Measurements from ENCODE around the gene RPP14. TPM values are rescaled to one million over a fixed set of nuclear protein-coding genes. Genes with fewer than 3 reads are reported as not detected.

Gene RPP14
- total and polyA plus RNA-seq, 2 experiments from 2014 or later: 11.7 to 18.6 TPM

GRCh38 chr3:58361866-58362265 lies 55.8 kb downstream of the RPP14 start:
- no peaks in the 10 kb centered on the region for H3K27me3 ChIP-seq (ENCODE audit: insufficient read depth)
- no peaks in the 10 kb centered on the region for H3K79me2 ChIP-seq (replicated peaks; ENCODE audit: insufficient read depth)
- no peaks in the 10 kb centered on the region for H3F3A ChIP-seq (replicated peaks; ENCODE audit: low read depth)
- peaks cover 7% of the 10 kb centered on the region; the same call in 1 of the 2 replicates for H3K4me1 ChIP-seq (ENCODE audit: insufficient read depth)
- Mint-ChIP-seq H3K27ac (no peak overlapping the region), H3K36me3 (ENCODE audit: low read depth) (no peaks in the 10 kb centered on the region), H3K27me3 (ENCODE audit: insufficient read depth, low read depth, poor library complexity) (no peaks in the 10 kb centered on the region), H3K4me3 (no peak overlapping the region), H3K9me3 (no peaks in the 10 kb centered on the region), H3K4me1 (peaks cover 17% of the 10 kb centered on the region)
- TF ChIP-seq STAT1 (IDR thresholded peaks at IDR 0.05; ENCODE audit: unreplicated experiment) (no peak), EZH2 (IDR thresholded peaks at IDR 0.05; ENCODE audit: low read depth, unreplicated experiment) (no peak), ZNF331 (CRISPR knock-in tag; IDR thresholded peaks at IDR 0.05; ENCODE audit: low read depth) (no peak), NANOG (IDR thresholded peaks at IDR 0.05; ENCODE audit: borderline replicate concordance) (no peak), ETS1 (IDR thresholded peaks at IDR 0.05) (no peak), EZH2phosphoT487 (IDR thresholded peaks at IDR 0.05; ENCODE audit: unreplicated experiment) (no peak), REST (IDR thresholded peaks at IDR 0.05; ENCODE audit: unreplicated experiment) (no peak), CREB1 (CRISPR knock-in tag; IDR thresholded peaks at IDR 0.05; ENCODE audit: low read depth) (no peak), ZNF114 (CRISPR knock-in tag; IDR thresholded peaks at IDR 0.05) (no peak), POLR2AphosphoS5 (IDR thresholded peaks at IDR 0.05; ENCODE audit: low read depth) (no peak)
- H3K27ac ChIP-seq (ENCODE audit: low read depth): no peak overlapping the region
- no peak overlapping the region for H3K4me3 ChIP-seq
- no peak for DNase-seq (ENCODE audit: low spot score)
- H4K20me1 ChIP-seq (replicated peaks; ENCODE audit: insufficient read depth): no peaks in the 10 kb centered on the region
- H3K4me2 ChIP-seq: no peak overlapping the region
- no peaks in the 10 kb centered on the region for H3K36me3 ChIP-seq (ENCODE audit: insufficient read depth)
- ATAC-seq: no peak
- no peak overlapping the region for H2AFZ ChIP-seq
- H3K9me2 ChIP-seq (ENCODE audit: insufficient read depth): no peaks in the 10 kb centered on the region

GRCh38 chr3:58366699-58367098 lies 60.7 kb downstream of the RPP14 start:
- H3K4me1 Mint-ChIP-seq: peaks cover 20% of the 10 kb centered on the region
- no peak for TF ChIP-seq NANOG (IDR thresholded peaks at IDR 0.05; ENCODE audit: borderline replicate concordance)
- TF ChIP-seq, protein P1, sequence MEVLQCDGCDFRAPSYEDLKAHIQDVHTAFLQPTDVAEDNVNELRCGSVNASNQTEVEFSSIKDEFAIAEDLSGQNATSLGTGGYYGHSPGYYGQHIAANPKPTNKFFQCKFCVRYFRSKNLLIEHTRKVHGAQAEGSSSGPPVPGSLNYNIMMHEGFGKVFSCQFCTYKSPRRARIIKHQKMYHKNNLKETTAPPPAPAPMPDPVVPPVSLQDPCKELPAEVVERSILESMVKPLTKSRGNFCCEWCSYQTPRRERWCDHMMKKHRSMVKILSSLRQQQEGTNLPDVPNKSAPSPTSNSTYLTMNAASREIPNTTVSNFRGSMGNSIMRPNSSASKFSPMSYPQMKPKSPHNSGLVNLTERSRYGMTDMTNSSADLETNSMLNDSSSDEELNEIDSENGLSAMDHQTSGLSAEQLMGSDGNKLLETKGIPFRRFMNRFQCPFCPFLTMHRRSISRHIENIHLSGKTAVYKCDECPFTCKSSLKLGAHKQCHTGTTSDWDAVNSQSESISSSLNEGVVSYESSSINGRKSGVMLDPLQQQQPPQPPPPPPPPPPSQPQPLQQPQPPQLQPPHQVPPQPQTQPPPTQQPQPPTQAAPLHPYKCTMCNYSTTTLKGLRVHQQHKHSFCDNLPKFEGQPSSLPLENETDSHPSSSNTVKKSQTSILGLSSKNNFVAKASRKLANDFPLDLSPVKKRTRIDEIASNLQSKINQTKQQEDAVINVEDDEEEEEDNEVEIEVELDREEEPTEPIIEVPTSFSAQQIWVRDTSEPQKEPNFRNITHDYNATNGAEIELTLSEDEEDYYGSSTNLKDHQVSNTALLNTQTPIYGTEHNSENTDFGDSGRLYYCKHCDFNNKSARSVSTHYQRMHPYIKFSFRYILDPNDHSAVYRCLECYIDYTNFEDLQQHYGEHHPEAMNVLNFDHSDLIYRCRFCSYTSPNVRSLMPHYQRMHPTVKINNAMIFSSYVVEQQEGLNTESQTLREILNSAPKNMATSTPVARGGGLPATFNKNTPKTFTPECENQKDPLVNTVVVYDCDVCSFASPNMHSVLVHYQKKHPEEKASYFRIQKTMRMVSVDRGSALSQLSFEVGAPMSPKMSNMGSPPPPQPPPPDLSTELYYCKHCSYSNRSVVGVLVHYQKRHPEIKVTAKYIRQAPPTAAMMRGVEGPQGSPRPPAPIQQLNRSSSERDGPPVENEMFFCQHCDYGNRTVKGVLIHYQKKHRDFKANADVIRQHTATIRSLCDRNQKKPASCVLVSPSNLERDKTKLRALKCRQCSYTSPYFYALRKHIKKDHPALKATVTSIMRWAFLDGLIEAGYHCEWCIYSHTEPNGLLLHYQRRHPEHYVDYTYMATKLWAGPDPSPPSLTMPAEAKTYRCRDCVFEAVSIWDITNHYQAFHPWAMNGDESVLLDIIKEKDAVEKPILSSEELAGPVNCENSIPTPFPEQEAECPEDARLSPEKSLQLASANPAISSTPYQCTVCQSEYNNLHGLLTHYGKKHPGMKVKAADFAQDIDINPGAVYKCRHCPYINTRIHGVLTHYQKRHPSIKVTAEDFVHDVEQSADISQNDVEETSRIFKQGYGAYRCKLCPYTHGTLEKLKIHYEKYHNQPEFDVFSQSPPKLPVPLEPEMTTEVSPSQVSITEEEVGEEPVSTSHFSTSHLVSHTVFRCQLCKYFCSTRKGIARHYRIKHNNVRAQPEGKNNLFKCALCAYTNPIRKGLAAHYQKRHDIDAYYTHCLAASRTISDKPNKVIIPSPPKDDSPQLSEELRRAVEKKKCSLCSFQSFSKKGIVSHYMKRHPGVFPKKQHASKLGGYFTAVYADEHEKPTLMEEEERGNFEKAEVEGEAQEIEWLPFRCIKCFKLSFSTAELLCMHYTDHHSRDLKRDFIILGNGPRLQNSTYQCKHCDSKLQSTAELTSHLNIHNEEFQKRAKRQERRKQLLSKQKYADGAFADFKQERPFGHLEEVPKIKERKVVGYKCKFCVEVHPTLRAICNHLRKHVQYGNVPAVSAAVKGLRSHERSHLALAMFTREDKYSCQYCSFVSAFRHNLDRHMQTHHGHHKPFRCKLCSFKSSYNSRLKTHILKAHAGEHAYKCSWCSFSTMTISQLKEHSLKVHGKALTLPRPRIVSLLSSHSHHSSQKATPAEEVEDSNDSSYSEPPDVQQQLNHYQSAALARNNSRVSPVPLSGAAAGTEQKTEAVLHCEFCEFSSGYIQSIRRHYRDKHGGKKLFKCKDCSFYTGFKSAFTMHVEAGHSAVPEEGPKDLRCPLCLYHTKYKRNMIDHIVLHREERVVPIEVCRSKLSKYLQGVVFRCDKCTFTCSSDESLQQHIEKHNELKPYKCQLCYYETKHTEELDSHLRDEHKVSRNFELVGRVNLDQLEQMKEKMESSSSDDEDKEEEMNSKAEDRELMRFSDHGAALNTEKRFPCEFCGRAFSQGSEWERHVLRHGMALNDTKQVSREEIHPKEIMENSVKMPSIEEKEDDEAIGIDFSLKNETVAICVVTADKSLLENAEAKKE (CRISPR knock-in tag; IDR thresholded peaks at IDR 0.05): no peak
- no peak for TF ChIP-seq EZH2 (IDR thresholded peaks at IDR 0.05; ENCODE audit: low read depth, unreplicated experiment)
- no peak for TF ChIP-seq CREB1 (CRISPR knock-in tag; IDR thresholded peaks at IDR 0.05; ENCODE audit: low read depth)

More at GRCh38 chr3:58366699-58367098, 60.7 kb downstream of the RPP14 start:
- no peak overlapping the region for H3K27ac Mint-ChIP-seq
- Histone ChIP-seq H3F3A (replicated peaks; ENCODE audit: low read depth) (no peaks in the 10 kb centered on the region), H3K27ac (ENCODE audit: low read depth) (no peak overlapping the region), H4K20me1 (replicated peaks; ENCODE audit: insufficient read depth) (no peaks in the 10 kb centered on the region), H2AFZ (no peak overlapping the region), H3K36me3 (ENCODE audit: insufficient read depth) (no peaks in the 10 kb centered on the region), H3K27me3 (ENCODE audit: insufficient read depth) (no peaks in the 10 kb centered on the region), H3K4me1 (ENCODE audit: insufficient read depth) (peaks cover 7% of the 10 kb centered on the region; the same call in 1 of the 2 replicates), H3K9me2 (ENCODE audit: insufficient read depth) (no peaks in the 10 kb centered on the region), H3K4me2 (no peak overlapping the region), H3K79me2 (replicated peaks; ENCODE audit: insufficient read depth) (no peaks in the 10 kb centered on the region), H3K4me3 (no peak overlapping the region)
- no peaks in the 10 kb centered on the region for H3K36me3 Mint-ChIP-seq (ENCODE audit: low read depth)
- no peak for DNase-seq (ENCODE audit: low spot score)
- H3K4me3 Mint-ChIP-seq: no peak overlapping the region
- no peak for ATAC-seq
- no peaks in the 10 kb centered on the region; the same call in 2 of the 3 replicates for H3K9me3 Mint-ChIP-seq
- peaks cover 2% of the 10 kb centered on the region for H3K27me3 Mint-ChIP-seq (ENCODE audit: insufficient read depth, low read depth, poor library complexity)

All from GM23338 (cell line).